Measurements from ENCODE around the gene ITGAE.
A peak's percentile ranks its signal among the peaks of the same experiment; 100 is the strongest.
"Not testable (repeated sequence)": the region's sequence is repeated elsewhere in the genome, so short reads cannot be mapped to it uniquely, and the experiment has no call there.

ITGAE gene

GRCh38 chr17:3761036-3761917 lies 39.7 kb downstream of the ITGAE start:
- DNase-seq (ENCODE audit: low read depth): no peak

GRCh38 chr17:3759597-3760216 lies 41.3 kb downstream of the ITGAE start:
- no peak for DNase-seq (ENCODE audit: low read depth)

- no peak for DNase-seq (ENCODE audit: low read depth)
Measured at GRCh38 chr17:3755335-3756030, 45.5 kb downstream of the ITGAE start.

- DNase-seq (ENCODE audit: low read depth): peak; percentile 56
Measured at GRCh38 chr17:3754458-3755334, 46.3 kb downstream of the ITGAE start.

GRCh38 chr17:3754066-3754457 lies 46.9 kb downstream of the ITGAE start:
- DNase-seq (ENCODE audit: low read depth): no peak

GRCh38 chr17:3753624-3754023 lies 47.4 kb downstream of the ITGAE start:
- no peak for DNase-seq (ENCODE audit: low read depth)

GRCh38 chr17:3751836-3752235 lies 49.2 kb downstream of the ITGAE start:
- DNase-seq (ENCODE audit: low read depth): no peak

- peak; percentile 23 for DNase-seq (ENCODE audit: low read depth)
Measured at GRCh38 chr17:3750926-3751325, 50.1 kb downstream of the ITGAE start.

GRCh38 chr17:3750296-3750695 lies 50.7 kb downstream of the ITGAE start:
- DNase-seq (ENCODE audit: low read depth): no peak

GRCh38 chr17:3748576-3748975 lies 52.4 kb downstream of the ITGAE start:
- no peak for DNase-seq (ENCODE audit: low read depth)

- DNase-seq (ENCODE audit: low read depth): no peak
Measured at GRCh38 chr17:3747805-3748204, 53.2 kb downstream of the ITGAE start.

- DNase-seq (ENCODE audit: low read depth): no peak
Measured at GRCh38 chr17:3745071-3745470, 55.9 kb downstream of the ITGAE start.

- DNase-seq (ENCODE audit: low read depth): no peak
Measured at GRCh38 chr17:3744014-3744413, 57.0 kb downstream of the ITGAE start.

GRCh38 chr17:3740611-3741073 lies 60.3 kb downstream of the ITGAE start:
- no peak for DNase-seq (ENCODE audit: low read depth)

- no peak for DNase-seq (ENCODE audit: low read depth)
Measured at GRCh38 chr17:3739422-3740124, 61.4 kb downstream of the ITGAE start.

- peak; percentile 77 for DNase-seq (ENCODE audit: low read depth)
Measured at GRCh38 chr17:3738562-3739295, 62.3 kb downstream of the ITGAE start.

- DNase-seq (ENCODE audit: low read depth): no peak
Measured at GRCh38 chr17:3735515-3735914, 65.5 kb downstream of the ITGAE start.

GRCh38 chr17:3734911-3735276 lies 66.1 kb downstream of the ITGAE start:
- not testable (repeated sequence) for DNase-seq (ENCODE audit: low read depth)

GRCh38 chr17:3732210-3732621 lies 68.8 kb downstream of the ITGAE start:
- no peak for DNase-seq (ENCODE audit: low read depth)

GRCh38 chr17:3730881-3731429 lies 70.0 kb downstream of the ITGAE start:
- DNase-seq (ENCODE audit: low read depth): no peak
